B cell (primary cell): ENCODE results near the gene TCAIM. TPM values are rescaled to one million over a fixed set of nuclear protein-coding genes. Genes with fewer than 3 reads are reported as not detected.

Experiments
- ATAC-seq: fragments of 200-7000 bp; cut with Tn5 transposase; one replicate; pipeline ENCODE4 v1.10.0; 2021; ENCODE audit warnings: low read depth, mild to moderate bottlenecking, moderate number of reproducible peaks, moderate library complexity
- CTCF ChIA-PET: fragments of 350-600 bp; sonication (Branson Sonifier 250); formaldehyde crosslinking; loops from one replicate; lab custom pipeline; 2021; ENCODE audit warnings: antibody characterized with exemption, inconsistent platforms; lab: Charles Lee
- POLR2A ChIA-PET: fragments of 350-600 bp; sonication (Branson Sonifier 250); formaldehyde crosslinking; loops from one replicate; lab custom pipeline; 2021; ENCODE audit warnings: antibody characterized with exemption; lab: Charles Lee
- DNase-seq: peaks from one replicate; pipeline ENCODE4 v3.0.0; 2013
- H2AFZ ChIP-seq: 2 replicates; pipeline ENCODE4 v1.6.1; 2012; ENCODE audit warnings: mild to moderate bottlenecking, low read depth, low read length; ENCODE audit not compliant: insufficient read depth, poor library complexity, severe bottlenecking
- H3K27ac ChIP-seq, 2 donors: 1 replicate in 1 of 2; 2 replicates in 1 of 2; pipeline ENCODE4 v1.5.1; 2012 to 2013; ENCODE audit warnings: low read length in 2 of 2, mild to moderate bottlenecking in 2 of 2, moderate library complexity in 1 of 2
- H3K27me3 ChIP-seq, 4 experiments: fragments of 200-600 bp in 1 of 4; sonication (generic) in 1 of 4; replicated peaks in 1 of 4; 1 replicate in 2 of 4; 2 replicates in 2 of 4; pipeline versions ENCODE4 v1.6.1 to v1.7.0; 2013 to 2016; ENCODE audit warnings: low read length in 3 of 4, mild to moderate bottlenecking in 2 of 4, mixed read lengths in 1 of 4, moderate library complexity in 1 of 4; ENCODE audit not compliant: insufficient read depth in 4 of 4, control insufficient read depth in 3 of 4; ENCODE audit errors: control extremely low read depth in 1 of 4
- H3K36me3 ChIP-seq, 2 experiments: replicated peaks in 1 of 2; 1 replicate in 1 of 2; 2 replicates in 1 of 2; pipeline versions ENCODE4 v1.6.1 to v1.7.1; 2013; ENCODE audit warnings: low read length in 1 of 2; ENCODE audit not compliant: insufficient read depth in 2 of 2, control insufficient read depth in 1 of 2; ENCODE audit errors: control extremely low read depth in 1 of 2, extremely low read depth in 1 of 2
- H3K4me1 ChIP-seq, 2 donors: fragments of 200-600 bp in 1 of 2; sonication (generic) in 1 of 2; 1 replicate in 1 of 2; 2 replicates in 1 of 2; pipeline versions ENCODE4 v1.5.1 to v1.6.1; 2013 to 2017; ENCODE audit warnings: low read length in 2 of 2; ENCODE audit not compliant: control insufficient read depth in 2 of 2, insufficient read depth in 2 of 2
- H3K4me2 ChIP-seq: replicated peaks from 2 replicates; pipeline ENCODE3; 2012; ENCODE audit warnings: mild to moderate bottlenecking, low read depth, low read length; ENCODE audit not compliant: poor library complexity, severe bottlenecking
- H3K4me3 ChIP-seq, 5 experiments: fragments of 200-600 bp in 1 of 5; sonication (generic) in 1 of 5; 1 replicate in 3 of 5; 2 replicates in 2 of 5; pipeline versions ENCODE4 v1.5.1 to v1.7.0; 2011 to 2016; ENCODE audit warnings: low read length in 4 of 5, mild to moderate bottlenecking in 4 of 5, low read depth in 2 of 5, control low read depth in 1 of 5, moderate library complexity in 1 of 5; ENCODE audit not compliant: insufficient read depth in 1 of 5; ENCODE audit errors: control extremely low read depth in 1 of 5, extremely low read depth in 1 of 5
- H3K79me2 ChIP-seq: fragments of 200-600 bp; sonication (generic); one replicate; pipeline ENCODE4 v1.6.0; 2016; ENCODE audit warnings: low read length; ENCODE audit not compliant: control insufficient read depth, insufficient read depth
- H3K9ac ChIP-seq: fragments of 200-600 bp; sonication (generic); 2 replicates; pipeline ENCODE4 v1.6.1; 2017; ENCODE audit warnings: mild to moderate bottlenecking, low read length, moderate library complexity
- H3K9me3 ChIP-seq, 3 donors: one replicate each; pipeline versions ENCODE4 v1.6.1 to v1.7.1; 2013; ENCODE audit warnings: low read length in 2 of 3; ENCODE audit not compliant: control insufficient read depth in 2 of 3, insufficient read depth in 1 of 3; ENCODE audit errors: control extremely low read depth in 1 of 3
- H4K20me1 ChIP-seq: 2 replicates; pipeline ENCODE4 v1.6.0; 2012; ENCODE audit warnings: mild to moderate bottlenecking, low read length; ENCODE audit not compliant: insufficient read depth, control insufficient read depth, poor library complexity, severe bottlenecking
- H3K27ac Mint-ChIP-seq: one replicate; pipeline ENCODE4 v1.8.0; 2021; ENCODE audit warnings: mixed read lengths
- H3K27me3 Mint-ChIP-seq: one replicate; pipeline ENCODE4 v1.8.0; 2021; ENCODE audit warnings: mixed read lengths
- H3K4me1 Mint-ChIP-seq: one replicate; pipeline ENCODE4 v1.8.0; 2021; ENCODE audit warnings: mixed read lengths
- H3K4me3 Mint-ChIP-seq: one replicate; pipeline ENCODE4 v1.8.0; 2021; ENCODE audit warnings: mixed read lengths
- H3K9me3 Mint-ChIP-seq: one replicate; pipeline ENCODE4 v1.8.0; 2022; ENCODE audit warnings: mixed read lengths; ENCODE audit not compliant: insufficient read depth
- EZH2 ChIP-seq: IDR thresholded peaks from 2 replicates; pipeline ENCODE4 v1.6.1; 2012; ENCODE audit warnings: borderline replicate concordance, low read depth, mild to moderate bottlenecking, moderate library complexity, low read length; ENCODE audit not compliant: insufficient read depth, poor library complexity, severe bottlenecking
- WGBS: methylation state at CpG from one replicate; pipeline ENCODE4 v1.1.5; 2013; ENCODE audit warnings: missing lambda C conversion rate; ENCODE audit not compliant: insufficient coverage; 5-methylcytosine and 5-hydroxymethylcytosine counted together
- intact Hi-C: fragments of 100-400 bp; cut with micrococcal nuclease; formaldehyde crosslinking; loops from one replicate; pipeline ENCODE4 v1.10.0; 2022
- polyA plus RNA-seq: library from polyadenylated mRNA; depleted of rRNA; stranded (reverse); fragments of >200 nt; gene quantifications from 2 replicates; pipeline ENCODE4 v1.2.3, GENCODE V29; 2012
- total RNA-seq, 2 donors: library from RNA; stranded (reverse); fragments of 120-200 nt in 1 of 2; gene quantifications; 1 replicate in 1 of 2; 2 replicates in 1 of 2; pipeline versions ENCODE4 v1.2.3 to v1.2.4, GENCODE V29; 2013 to 2022
- TF ChIP-seq, protein P1 (sequence below): fragments of 200-600 bp; IDR thresholded peaks from one replicate; pipeline ENCODE4 v1.8.0; 2022; ENCODE audit warnings: antibody characterized with exemption, mild to moderate bottlenecking

Gene TCAIM
- total and polyA plus RNA-seq, 2 donors (not counting 1 experiment from before 2014, with no cell fraction given): 4.3 to 15.8 TPM

DNA sequence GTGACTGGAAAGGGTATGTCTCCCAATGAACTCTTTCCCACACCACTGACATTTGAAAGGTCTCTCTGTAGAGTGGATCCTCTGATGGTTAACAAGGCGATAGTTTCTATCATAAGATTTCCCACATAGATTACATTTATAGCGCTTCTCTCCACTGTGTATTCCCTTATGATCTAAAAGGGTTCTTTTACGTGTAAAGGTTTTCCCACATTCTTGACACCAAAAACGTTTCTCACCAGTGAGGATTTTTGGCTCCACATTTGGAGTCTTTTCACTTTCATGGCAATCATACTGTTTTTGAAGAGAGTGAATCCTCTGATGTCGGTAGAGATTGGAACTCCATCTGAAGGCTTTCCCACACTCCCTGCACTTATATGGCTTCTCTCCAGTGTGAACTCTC is 108.4 kb downstream of the TCAIM start:
- DNase-seq: no peak
- WGBS: no CpG with 5 or more reads among the region's 5 CpGs
- H4K20me1 ChIP-seq: no peaks in the 10 kb centered on the region
- Mint-ChIP-seq H3K27me3 (no peaks in the 10 kb centered on the region), H3K4me1 (no peaks in the 10 kb centered on the region), H3K9me3 (peaks cover 2% of the 10 kb centered on the region), H3K27ac (no peak overlapping the region), H3K4me3 (no peak overlapping the region)
- ATAC-seq: no peak
- H3K27ac ChIP-seq: no peak overlapping the region
- TF ChIP-seq EZH2: no peak
- TF ChIP-seq, protein P1, sequence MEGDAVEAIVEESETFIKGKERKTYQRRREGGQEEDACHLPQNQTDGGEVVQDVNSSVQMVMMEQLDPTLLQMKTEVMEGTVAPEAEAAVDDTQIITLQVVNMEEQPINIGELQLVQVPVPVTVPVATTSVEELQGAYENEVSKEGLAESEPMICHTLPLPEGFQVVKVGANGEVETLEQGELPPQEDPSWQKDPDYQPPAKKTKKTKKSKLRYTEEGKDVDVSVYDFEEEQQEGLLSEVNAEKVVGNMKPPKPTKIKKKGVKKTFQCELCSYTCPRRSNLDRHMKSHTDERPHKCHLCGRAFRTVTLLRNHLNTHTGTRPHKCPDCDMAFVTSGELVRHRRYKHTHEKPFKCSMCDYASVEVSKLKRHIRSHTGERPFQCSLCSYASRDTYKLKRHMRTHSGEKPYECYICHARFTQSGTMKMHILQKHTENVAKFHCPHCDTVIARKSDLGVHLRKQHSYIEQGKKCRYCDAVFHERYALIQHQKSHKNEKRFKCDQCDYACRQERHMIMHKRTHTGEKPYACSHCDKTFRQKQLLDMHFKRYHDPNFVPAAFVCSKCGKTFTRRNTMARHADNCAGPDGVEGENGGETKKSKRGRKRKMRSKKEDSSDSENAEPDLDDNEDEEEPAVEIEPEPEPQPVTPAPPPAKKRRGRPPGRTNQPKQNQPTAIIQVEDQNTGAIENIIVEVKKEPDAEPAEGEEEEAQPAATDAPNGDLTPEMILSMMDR: no peak
- no peaks in the 10 kb centered on the region for H3K79me2 ChIP-seq
- H3K4me1 ChIP-seq: no peaks in the 10 kb centered on the region
- H2AFZ ChIP-seq: no peak overlapping the region
- H3K36me3 ChIP-seq: peaks cover 6 to 68% of the 10 kb centered on the region in 2 experiments
- H3K27me3 ChIP-seq: no peaks in the 10 kb centered on the region
- H3K9ac ChIP-seq: no peak overlapping the region
- CTCF ChIA-PET: no interaction called here
- peaks cover 0 to 4% (median 0%) of the 10 kb centered on the region in 3 donors for H3K9me3 ChIP-seq
- POLR2A ChIA-PET: no interaction called here
- intact Hi-C loops: no loop called here
- H3K4me2 ChIP-seq: no peak overlapping the region
- H3K4me3 ChIP-seq: no peak overlapping the region

DNA sequence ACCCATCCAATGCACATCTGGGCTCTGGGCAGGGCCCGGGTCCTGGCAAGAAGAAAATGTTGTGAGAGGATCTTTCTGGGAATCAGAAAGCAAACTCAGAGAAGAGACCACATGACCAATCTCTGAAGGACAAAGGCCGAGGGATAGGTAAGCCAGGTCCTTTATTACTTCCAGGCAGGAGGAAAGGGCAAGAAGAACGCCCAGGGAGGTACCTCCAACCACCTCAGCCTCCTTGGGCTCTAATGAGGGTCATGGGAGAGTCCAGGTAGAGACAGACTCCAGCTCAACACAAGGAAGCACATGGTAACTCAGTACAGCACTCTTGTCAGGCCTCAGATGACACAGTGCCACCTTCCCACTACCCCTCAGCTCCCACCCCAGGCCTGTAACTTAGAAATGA is 112.9 kb downstream of the TCAIM start:
- no peak overlapping the region for H3K27ac ChIP-seq
- no peak overlapping the region for H3K9ac ChIP-seq
- Mint-ChIP-seq H3K4me1 (no peaks in the 10 kb centered on the region), H3K4me3 (no peak overlapping the region), H3K9me3 (peaks cover 2% of the 10 kb centered on the region), H3K27me3 (no peaks in the 10 kb centered on the region), H3K27ac (no peak overlapping the region)
- H3K4me1 ChIP-seq: no peaks in the 10 kb centered on the region
- no peak overlapping the region for H3K4me3 ChIP-seq
- H2AFZ ChIP-seq: no peak overlapping the region
- no peak for ATAC-seq
- no peak for DNase-seq
- peaks cover 0 to 4% (median 0%) of the 10 kb centered on the region in 3 donors for H3K9me3 ChIP-seq
- H3K79me2 ChIP-seq: peaks cover 14% of the 10 kb centered on the region
- H4K20me1 ChIP-seq: no peaks in the 10 kb centered on the region
- ChIA-PET CTCF (no interaction called here), POLR2A (no interaction called here)
- H3K27me3 ChIP-seq: no peaks in the 10 kb centered on the region
- 100% methylated on average over 1 of the region's 3 CpGs for WGBS
- no peak overlapping the region for H3K4me2 ChIP-seq
- peaks cover 8 to 84% of the 10 kb centered on the region in 2 experiments for H3K36me3 ChIP-seq
- TF ChIP-seq, protein P1: no peak
- no peak for TF ChIP-seq EZH2
- intact Hi-C loops: no loop called here
